AG09309 (cell line): ENCODE measurements around the gene LILRB3.
"Not testable (repeated sequence)": the region's sequence is repeated elsewhere in the genome, so short reads cannot be mapped to it uniquely, and the experiment has no call there.

Experiments used
- DNase-seq: peaks from one replicate; pipeline ENCODE4 v3.0.0-alpha.2; 2010; ENCODE audit warnings: low read depth
- H3K4me3 ChIP-seq: 2 replicates; pipeline ENCODE4 v1.5.1; 2011; ENCODE audit warnings: mild to moderate bottlenecking, low read depth, low read length, moderate library complexity; ENCODE audit not compliant: control insufficient read depth
- TF ChIP-seq, protein P1 (sequence below): IDR thresholded peaks from 2 replicates; pipeline ENCODE4 v1.5.1; 2011; ENCODE audit warnings: mild to moderate bottlenecking, low read depth, low read length, inconsistent platforms; ENCODE audit not compliant: insufficient read depth, control insufficient read depth; ENCODE audit errors: missing control alignments

Gene LILRB3

DNA sequence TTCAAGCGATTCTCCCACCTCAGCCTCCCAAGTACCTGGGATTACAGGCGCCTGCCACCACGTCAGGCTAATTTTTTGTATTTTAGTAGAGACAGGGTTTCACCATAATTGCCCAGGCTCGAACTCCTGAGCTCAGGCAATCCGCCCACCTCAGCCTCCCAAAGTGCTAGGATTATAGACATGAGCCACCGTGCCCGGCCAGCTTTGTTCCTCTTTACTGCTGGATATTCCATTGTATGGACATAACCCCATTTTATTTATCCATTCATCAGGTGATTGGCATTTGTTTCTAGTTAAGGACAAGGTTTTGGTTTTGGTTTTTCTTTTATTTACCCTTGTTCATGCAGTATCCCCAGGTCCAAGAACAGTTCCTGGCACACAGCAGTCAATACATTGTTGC lies 26.3 kb downstream of the LILRB3 start:
- no peak overlapping the region for H3K4me3 ChIP-seq
- TF ChIP-seq, protein P1, sequence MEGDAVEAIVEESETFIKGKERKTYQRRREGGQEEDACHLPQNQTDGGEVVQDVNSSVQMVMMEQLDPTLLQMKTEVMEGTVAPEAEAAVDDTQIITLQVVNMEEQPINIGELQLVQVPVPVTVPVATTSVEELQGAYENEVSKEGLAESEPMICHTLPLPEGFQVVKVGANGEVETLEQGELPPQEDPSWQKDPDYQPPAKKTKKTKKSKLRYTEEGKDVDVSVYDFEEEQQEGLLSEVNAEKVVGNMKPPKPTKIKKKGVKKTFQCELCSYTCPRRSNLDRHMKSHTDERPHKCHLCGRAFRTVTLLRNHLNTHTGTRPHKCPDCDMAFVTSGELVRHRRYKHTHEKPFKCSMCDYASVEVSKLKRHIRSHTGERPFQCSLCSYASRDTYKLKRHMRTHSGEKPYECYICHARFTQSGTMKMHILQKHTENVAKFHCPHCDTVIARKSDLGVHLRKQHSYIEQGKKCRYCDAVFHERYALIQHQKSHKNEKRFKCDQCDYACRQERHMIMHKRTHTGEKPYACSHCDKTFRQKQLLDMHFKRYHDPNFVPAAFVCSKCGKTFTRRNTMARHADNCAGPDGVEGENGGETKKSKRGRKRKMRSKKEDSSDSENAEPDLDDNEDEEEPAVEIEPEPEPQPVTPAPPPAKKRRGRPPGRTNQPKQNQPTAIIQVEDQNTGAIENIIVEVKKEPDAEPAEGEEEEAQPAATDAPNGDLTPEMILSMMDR = no peak

DNA sequence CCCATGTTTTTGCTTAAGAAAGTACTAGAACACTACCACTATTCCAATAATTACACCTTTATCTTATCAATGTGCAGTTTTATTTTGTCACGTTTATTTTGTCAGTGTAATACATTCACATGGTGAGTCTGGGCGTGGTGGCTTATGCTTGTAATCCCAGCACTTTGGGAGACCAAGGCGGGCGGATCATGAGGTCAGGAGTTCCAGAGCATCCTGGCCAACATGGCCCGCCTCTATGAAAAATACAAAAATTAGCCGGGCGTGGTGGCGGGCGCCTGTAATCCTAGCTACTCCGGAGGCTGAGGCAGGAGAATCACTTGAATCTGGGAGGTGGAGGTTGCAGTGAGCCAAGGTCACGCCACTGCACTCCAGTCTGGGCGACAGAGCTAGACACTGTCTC lies 28.3 kb downstream of the LILRB3 start:
- H3K4me3 ChIP-seq, DNase-seq: not testable (repeated sequence)

More for the DNA sequence above, 26.3 kb downstream of the LILRB3 start:
- DNase-seq = no peak

DNA sequence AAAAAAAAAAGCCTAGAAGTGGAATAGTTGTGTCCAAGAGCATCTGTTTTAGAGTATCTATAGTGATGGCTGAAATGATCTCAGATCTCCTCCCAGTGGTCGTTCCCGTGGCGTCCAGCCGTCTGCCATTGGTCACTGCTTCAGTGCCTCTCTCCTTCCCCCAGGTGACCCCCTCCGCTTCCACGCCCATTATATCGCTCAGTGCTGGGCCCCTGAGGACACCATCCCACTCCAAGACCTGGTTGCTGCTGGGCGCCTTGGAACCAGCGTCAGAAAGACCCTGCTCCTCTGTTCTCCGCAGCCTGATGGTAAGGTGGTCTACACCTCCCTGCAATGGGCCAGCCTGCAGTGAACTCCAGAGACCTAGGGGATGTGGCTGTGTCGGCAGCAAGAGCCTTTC lies 29.8 kb downstream of the LILRB3 start:
- TF ChIP-seq, protein P1 = no peak
- H3K4me3 ChIP-seq = no peak overlapping the region
- no peak for DNase-seq

DNA sequence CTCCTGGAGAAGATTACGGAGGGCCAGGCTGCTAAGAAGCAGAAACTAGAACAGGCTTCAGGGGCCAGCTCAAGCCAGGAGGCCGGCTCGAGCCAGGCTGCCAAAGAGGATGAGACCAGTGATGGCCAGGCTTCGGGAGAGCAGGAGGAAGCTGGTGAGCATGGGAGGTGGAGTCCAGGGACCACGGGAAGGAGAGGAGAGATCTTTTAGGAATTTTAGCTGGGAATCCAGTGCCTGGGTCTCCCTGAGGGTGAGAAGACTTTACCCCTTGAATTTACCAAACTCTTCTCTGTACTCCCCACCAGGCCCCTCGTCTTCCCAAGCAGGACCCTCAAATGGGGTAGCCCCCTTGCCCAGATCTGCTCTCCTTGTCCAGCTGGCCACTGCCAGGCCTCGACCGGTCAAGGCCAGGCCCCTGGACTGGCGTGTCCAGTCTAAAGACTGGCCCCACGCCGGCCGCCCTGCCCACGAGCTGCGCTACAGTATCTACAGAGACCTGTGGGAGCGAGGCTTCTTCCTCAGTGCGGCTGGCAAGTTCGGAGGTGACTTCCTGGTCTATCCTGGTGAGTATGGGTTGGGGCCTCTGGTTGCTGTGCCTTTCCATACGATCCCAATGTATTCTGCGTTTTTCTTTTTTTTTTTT lies 30.9 kb downstream of the LILRB3 start:
- no peak for DNase-seq
- TF ChIP-seq, protein P1 = no peak
- peak overlapping the region; percentile 76 for H3K4me3 ChIP-seq

DNA sequence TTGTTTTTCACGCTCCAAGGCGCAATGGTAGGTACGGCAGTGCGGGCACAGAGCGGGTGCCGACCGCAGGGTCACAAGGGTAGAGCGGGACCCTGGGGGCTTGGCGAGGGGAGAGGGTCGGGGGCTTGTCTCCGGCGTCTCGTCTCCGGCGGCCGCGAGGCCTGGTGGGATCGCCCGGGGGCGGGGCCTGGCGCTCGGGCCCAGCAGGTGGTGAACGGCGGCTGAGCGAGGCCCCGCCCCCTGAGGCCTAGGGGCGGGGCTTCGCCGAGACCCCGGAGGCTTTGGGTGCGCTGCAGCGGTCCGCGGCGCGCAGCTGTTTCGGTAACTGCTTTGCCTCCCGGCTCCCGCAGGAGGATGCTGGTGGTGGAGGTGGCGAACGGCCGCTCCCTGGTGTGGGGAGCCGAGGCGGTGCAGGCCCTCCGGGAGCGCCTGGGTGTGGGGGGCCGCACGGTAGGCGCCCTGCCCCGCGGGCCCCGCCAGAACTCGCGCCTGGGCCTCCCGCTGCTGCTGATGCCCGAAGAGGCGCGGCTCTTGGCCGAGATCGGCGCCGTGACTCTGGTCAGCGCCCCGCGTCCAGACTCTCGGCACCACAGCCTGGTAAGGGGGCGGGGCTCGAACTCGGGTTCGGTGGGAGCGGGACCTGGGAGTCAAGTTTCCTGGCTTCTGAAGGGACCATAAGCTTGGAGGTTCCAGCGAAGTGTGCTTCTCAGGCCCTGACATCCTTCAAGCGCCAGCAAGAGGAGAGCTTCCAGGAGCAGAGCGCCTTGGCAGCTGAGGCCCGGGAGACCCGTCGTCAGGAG lies 31.6 kb downstream of the LILRB3 start, which contains the start of gene TSEN34:
Gene TSEN34 (plus strand): TSS at position 298 of the 800 bp plus-strand sequence. CDS start 57 bp downstream, at position 355.
- DNase-seq = no peak
- H3K4me3 ChIP-seq = peak within 1 kb of the TSS; percentile 76
- TF ChIP-seq, protein P1 = no peak

DNA sequence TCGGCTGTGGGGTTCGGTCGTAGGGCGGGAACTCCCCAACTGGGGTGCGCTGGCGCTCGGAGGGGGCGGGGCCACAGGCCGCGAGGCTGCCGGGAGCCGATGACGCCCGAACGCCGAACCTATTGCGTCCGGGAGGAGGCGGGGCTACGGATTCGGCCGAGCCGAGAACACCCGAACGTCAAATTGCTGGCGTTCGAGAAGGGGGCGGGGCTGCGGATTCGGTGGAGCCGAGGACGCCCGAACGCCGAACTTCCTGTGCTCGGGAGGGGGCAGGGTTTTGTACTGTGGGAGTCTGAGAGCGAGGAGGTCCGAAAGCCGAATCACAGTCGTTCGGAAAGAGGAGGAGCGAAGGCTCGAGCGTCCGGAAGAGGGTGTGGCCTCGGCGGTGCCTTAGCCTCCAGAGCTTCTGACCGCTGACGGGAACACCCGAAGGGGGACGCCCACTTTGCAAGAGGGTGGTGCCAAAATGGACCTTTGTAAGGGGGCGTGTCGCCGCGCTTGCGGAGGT lies 32.2 kb downstream of the LILRB3 start:
- TF ChIP-seq, protein P1 = no peak
- H3K4me3 ChIP-seq = peak overlapping the region; percentile 76
- peak; percentile 97 for DNase-seq
